ENCODE results near the gene TRIM29.

- TF ChIP-seq CTCF (conservative IDR thresholded peaks at IDR 0.05 in 1 of 2, IDR thresholded peaks at IDR 0.05 in 1 of 2; ENCODE audit: low read depth in 1 of 2, low read length in 2 of 2), result no peak
- no peak for TF ChIP-seq EZH2 (IDR thresholded peaks at IDR 0.05; ENCODE audit: low read length, missing control alignments)
Observed at GRCh38 chr11:120095516-120095915, 42.4 kb downstream of the TRIM29 start.
